Brain pericyte (primary cell): ENCODE results near the gene ILK.

Source experiments
- DNase-seq: peaks from one replicate; pipeline ENCODE4 v3.0.0-alpha.2; 2012; ENCODE audit warnings: low read depth, low spot score

The ILK gene

GRCh38 chr11:6621711-6622211 lies 18.2 kb downstream of the ILK start:
- no peak for DNase-seq

DNA sequence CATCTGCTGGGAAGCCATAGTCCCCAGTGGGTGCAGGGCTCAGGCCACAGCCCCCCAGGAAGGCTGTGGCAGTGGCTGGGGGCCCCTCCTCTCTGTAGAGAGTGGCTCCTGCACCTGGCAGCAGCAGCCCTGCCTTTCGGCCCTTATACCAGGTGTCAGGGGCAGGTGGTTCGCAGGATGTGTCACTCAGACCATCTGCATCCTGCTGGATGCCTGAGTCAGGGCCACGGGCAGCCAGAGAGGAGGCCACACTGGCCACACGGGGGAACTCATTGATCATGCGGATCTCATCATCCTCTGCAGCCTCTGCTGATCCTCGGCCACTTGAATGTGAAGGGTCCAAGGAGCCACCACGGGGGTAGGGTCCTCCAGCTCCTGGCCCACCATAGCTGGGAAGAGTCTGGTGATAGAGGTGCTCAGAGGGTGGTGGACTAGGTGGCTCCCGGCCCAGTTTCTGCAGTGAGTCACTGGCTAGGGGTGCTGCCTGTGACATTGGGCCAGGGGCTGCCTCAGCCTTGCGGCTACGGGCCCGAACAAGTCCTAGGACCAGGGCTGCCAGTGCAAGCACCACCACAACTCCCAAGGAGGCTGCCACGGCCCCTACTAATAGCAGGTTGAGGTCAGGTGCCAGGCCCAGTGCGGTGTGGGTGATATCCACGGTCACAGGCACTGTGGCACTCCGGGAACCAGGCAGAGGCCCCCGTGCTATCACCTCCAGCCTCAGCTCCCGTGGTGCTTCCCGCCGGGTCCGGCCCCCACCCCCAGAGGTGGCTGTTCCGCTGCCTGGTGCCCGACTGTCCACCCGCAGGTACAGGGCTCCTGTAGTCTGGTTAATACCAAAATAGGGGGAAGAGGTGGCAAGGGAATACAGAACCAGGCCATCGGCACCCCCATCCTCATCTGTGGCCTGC lies 18.9 kb downstream of the ILK start:
- DNase-seq: no peak

GRCh38 chr11:6623391-6624363 lies 20.1 kb downstream of the ILK start:
- no peak for DNase-seq

- no peak for DNase-seq
These were observed 21.7 kb downstream of the ILK start for GRCh38 chr11:6625156-6625831.

GRCh38 chr11:6625832-6626420 lies 22.4 kb downstream of the ILK start:
- DNase-seq: no peak

DNA sequence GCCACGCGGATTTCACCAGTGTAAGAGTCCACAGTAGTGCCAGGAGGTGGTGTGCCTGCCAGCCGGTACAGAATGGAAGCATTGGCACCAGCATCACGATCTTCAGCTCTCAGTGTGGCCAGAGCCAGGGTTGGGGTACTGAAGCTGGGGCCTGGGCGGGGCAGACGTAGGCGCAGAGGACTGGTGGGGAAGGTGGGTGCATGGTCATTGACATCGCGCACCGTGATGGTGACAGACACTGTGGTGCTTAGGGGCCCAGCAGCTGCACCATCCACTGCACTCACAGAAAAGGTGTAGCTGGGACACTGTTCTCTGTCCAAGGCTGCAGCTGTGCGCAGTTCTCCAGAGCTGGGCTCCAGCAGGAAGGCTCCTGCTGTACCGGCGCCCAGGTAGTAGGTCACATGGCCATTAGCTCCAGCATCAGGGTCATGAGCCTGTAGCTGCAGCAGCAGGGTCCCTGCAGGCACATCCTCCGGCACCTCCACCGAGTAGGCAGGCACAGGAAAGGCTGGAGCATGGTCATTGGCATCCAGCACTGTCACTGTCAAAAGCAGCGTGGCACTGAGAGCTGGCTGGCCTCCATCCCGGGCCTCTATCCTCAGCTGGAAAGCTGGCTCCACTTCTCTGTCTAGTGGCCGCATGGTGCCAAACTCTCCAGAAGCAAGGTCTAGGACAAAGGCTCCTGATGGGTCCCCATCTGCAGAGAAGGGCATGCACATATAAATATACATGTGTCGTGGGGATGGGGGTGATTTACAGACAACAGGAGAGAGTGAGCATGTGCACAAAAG lies 23.6 kb downstream of the ILK start:
- no peak for DNase-seq

DNA sequence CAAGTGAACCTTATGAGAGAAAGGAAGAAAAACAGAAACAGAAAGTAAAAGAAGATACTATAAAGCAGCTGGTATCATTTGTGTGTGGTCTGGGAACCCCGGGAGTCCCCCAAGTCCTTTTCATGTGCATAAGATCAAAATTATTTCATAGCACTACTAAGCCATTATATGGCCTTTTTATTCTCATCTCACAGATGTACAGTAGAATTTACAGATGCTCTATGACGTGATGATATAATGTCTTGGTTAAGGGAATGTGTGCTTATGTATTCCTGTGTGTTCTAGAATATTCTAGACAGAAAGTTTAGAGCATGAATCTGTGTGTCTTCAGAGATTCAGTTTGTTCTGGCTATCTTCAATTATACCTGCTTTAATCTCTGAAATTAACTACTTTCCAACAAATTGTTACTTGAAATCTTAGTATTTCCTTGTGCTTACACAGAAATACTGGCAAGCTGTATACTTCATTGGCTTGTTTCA lies 24.2 kb downstream of the ILK start:
- DNase-seq: no peak

DNA sequence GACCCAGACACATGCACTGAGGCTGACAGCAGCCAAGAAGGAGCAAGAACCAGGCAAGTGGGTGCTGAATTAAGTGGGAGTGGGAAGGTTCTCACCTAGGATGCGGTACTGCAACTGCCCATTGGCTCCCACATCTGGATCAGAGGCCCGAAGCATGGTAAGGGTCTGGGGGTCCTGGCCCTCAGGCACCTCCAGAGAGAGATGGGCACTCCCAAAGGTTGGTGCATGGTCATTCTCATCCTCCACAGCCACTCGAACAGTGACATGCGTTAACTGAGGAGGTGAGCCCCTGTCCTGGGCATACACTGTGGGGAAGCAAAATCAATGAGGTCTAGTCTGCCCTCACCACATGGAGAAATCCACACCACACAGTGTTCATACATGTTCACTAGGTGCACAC lies 25.0 kb downstream of the ILK start:
- no peak for DNase-seq

DNA sequence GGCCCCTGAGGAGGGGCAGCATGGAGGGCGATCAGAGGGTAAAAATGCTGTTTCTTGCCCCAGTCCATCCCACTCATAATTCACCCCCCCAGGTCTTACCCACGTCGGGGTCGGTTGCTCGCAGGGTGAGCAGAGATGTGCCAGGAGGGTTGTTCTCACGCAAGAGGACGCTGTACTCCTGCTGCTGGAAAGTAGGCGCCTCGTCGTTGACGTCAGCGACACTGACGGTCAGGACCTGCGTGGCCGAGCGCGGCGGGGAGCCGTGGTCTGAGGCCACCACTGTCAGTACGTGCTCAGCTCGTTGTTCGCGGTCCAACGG lies 26.0 kb downstream of the ILK start:
- DNase-seq: no peak

- no peak for DNase-seq
These were observed 26.5 kb downstream of the ILK start for GRCh38 chr11:6629892-6630631.

- DNase-seq: no peak
These were observed 27.2 kb downstream of the ILK start for GRCh38 chr11:6630632-6631291.

DNA sequence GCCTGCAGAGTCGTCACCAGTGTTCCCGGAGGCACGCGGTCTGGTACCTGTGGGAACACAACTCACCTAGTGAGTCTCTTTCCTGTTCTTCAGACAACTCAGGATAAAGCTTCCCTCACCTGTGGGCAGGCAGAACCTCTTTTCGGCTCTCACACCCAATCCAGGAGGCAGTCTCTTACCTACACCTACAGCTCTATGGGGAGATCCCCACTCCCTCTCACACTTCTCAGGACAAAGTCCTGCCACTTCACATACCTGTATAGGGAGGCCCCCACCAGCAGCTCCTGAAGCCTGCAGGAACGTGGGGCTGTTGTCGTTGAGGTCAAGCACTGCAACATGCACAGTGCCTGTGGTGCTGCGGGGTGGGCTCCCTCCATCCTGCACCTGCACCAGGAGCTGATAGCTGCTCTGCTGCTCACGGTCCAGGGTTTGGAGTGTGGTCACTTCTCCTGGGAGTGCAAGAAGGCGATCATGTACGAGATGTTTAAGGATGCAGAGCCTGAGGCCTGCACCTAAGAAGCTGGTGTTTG lies 27.9 kb downstream of the ILK start:
- no peak for DNase-seq

DNA sequence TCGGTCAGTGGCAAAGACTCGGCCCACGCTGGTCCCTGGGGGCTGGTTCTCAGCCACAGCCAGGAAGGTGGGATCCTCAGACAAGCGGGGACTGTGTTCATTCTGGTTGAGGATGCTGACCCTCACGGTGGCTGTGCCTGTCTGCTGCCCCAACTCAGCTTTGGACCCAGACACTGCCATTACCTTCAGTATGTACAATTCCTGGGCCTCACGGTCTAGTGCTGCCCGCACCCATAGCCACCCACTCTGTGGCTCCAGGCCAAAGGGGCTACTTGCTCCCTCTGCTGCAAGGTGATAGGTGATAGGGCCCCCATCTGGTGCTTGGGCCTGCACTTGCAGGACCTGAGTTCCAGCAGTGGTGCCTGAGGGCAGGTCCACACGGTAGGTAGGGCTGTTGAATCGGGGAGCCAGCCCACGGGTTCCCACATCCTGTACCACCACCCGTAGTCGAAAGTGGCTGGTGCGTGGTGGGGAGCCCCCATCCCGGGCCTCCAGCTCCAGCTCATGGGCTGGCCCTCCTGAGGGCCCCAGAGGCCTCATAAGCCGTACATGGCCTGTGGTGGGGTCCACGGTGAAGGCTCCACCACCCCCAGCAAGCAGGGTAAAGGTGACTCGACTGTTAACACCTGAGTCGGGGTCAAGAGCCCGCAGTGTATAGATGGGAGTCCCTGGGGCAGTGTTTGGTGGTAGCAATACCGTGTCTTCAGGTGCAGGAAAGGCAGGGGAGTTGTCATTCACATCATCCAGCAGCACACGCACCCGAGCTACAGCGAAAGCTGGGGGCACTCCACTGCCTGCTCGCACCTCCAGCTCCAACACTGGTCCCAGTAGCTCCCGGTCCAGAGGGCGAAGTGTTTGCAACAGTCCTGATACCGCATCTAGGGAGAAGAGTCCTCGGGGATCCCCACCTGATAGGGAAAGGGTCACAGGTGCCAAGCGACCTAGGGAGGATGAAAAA lies 28.8 kb downstream of the ILK start:
- no peak for DNase-seq

- DNase-seq: no peak
These were observed 30.1 kb downstream of the ILK start for GRCh38 chr11:6633422-6634408.

DNA sequence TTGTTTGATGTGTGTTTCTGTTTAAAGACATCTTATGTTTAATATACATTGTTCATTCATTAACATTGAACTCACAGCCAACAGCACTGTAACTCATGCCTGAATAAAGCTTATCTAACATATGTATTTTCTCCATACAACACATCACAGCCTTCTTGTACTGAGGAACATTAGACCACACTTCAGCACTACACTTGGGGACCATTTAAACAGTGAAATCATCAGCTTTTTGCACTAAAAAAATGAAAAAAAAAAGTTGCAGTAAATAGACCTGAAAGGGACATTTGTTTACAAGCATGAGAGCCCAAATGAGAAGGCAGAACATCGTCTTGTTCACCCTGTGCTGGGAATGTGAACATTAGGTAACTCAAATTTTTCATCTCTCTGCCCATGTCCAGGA lies 31.0 kb downstream of the ILK start:
- DNase-seq: no peak

DNA sequence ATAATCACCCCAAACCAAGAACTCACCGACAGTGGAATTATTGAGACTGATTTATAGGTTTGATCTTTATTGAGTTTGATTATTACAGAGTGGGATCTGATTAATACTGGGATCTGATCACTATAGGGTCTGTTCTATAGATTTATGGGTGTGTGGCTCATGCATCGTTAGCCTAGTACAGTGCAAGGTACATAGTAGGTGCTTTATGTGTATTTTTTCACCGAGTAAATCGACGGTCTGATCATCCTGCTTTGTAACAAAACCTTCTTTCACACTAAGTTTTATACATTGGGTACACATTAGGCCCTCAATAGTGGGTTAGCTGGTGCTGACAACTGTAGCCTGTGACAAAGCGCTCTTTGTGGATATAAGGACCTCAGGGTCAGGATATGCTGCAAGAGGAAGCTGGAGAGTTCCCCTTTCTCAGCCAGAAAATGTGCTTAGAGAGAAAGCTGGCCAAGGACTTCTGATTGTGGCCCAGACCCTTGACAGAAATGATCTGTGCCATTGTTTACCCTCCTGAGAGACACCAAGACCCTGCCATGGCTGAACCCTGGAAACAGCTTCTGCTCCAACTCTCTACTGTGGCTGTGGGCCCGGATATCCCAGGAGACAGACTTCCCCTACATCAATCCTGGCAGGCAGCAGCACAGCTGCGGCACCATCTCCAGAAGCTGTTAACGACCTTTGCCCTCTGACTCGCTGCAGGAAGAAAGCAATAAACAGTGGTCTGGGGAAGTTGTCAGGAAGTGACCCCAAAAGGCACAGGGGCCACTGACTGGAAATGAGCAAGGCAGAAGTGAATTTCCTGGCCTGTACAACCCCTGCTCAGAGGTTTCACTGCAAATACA lies 31.7 kb downstream of the ILK start:
- no peak for DNase-seq
